AG09319 (cell line): ENCODE data around the gene VTI1A.

ENCODE experiments used
- DNase-seq: peaks from one replicate; pipeline ENCODE4 v3.0.0-alpha.2; 2010; ENCODE audit warnings: low read depth; ENCODE audit errors: extremely low read depth
- CTCF ChIP-seq: IDR thresholded peaks from 2 replicates; pipeline ENCODE4 v1.5.1; 2011; ENCODE audit warnings: low read depth, mild to moderate bottlenecking, inconsistent platforms, low read length, moderate library complexity

The VTI1A gene

DNA sequence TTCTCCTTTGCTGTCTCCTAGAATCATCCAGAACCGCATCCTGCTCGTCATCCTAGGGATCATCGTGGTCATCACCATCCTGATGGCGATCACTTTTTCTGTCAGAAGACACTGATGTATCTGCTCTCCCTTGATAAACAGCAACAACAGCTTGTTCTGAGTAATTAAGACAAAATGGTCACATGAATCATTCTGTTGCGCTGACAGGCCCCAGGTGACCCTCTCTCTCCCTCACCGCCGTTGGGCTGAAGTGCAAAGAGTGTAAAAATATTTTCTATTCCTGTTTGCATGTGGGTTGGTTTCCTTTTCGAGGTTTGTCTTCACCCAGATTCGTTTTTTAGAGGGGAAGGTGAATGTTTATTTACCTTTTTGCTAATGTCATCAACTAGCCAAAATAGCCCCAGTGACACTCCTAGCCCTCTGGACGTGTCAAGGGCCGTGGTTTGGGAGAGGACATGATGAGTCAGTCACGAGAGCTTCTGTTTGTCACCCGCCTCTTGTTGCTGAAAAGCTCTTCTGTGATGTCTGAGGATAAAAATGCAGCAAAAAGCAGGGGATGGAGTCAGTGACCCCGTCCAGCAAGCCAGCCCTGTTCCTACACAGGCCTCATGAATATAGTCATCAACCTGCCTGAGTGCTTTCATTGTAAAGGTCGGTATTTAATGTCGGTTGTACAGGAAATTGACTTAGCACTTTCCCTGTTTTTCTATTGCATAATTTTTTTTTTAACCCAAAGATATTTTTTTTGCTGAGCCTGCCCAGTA is 368.4 kb downstream of the VTI1A start:
- no peak for TF ChIP-seq CTCF
- DNase-seq: no peak

GRCh38 chr10:112816033-112816430 is 369.0 kb downstream of the VTI1A start:
- DNase-seq: no peak
- no peak for TF ChIP-seq CTCF

- no peak for DNase-seq
- no peak for TF ChIP-seq CTCF
These were observed 369.9 kb downstream of the VTI1A start for GRCh38 chr10:112816891-112817290.

DNA sequence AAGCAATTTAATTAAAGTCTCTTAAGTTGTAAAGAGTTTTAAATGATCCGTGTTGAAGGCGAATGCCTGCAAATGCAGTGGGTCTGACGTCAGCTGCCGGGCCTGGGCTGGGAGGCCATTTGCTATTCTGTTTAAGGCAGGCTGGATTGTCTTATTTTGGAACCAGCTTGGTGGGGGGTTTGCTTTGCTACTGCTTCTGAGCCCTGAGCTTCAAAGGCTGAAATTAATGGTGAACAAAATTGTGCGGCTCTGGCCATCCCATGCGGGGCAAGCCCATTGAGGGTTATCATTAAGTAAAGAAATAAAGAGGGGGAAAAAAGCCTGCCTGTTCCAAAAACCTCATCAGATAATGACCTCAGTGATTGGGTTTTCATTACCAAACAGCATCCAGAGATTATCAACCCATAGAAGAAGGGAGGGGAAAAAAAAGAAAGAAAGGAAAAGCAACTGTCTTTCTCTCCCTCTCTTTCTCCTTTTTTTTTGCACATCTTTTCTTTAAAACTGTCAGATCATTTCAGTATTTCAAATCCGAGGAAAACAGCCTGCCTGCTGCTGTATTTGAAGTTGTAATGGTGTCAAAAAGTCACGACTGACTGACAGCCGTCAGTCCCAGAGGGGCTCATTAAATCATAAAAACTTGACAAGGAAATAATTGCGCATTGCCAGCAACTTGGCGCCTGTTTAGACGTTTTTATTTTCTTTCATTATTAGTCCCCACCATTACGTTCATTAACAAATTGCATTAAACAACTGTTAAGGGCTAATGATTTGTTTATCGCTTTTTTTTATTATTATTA is 371.2 kb downstream of the VTI1A start:
- no peak for TF ChIP-seq CTCF
- DNase-seq: no peak

DNA sequence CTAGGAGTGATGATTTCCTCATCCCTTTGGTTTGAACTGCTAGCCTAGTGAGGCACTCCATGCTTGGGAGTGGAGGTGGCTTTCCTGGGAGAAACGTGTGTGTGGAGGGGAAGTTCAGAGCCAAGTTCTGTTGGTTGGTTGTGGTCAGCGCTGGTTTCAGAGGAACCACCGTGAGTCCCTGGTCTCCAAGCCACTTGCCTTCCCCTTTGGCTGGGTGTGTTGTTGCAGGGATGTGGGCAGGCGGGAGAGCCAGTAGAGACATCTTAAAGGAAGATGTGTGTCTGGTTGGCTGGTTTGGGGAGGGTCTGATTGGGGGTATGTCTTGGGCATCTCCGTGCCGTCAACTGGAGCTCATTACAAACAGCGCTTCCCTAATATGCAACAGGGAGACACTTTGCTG is 372.2 kb downstream of the VTI1A start:
- TF ChIP-seq CTCF: no peak
- DNase-seq: no peak

GRCh38 chr10:112820320-112820719 is 373.3 kb downstream of the VTI1A start:
- no peak for DNase-seq
- no peak for TF ChIP-seq CTCF

DNA sequence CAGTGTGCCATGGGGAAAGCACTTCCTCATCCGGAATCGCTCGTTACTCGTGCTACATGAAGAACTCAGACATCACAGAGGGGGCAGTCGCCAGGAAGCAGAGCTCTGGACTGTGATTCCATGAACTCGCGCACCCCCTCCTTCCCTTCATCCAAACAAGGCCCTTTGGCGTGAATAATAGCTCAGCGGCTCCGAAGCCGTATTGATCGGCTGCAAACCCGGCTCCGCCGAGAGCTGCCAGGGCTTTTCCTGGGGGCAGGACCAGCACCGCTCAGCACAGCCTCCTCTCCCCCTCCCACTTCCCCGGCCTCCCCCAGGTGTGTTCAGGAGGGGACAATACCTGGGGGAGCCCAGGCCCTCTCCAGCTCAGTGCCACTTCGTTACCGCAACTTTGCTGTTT is 374.0 kb downstream of the VTI1A start:
- no peak for DNase-seq
- TF ChIP-seq CTCF: no peak
